IPS-NIHi11 (cell line): ENCODE results near the gene SEMA3G.

Source experiments
- DNase-seq: peaks from one replicate; pipeline ENCODE4 v3.0.0; 2012; ENCODE audit warnings: mixed read lengths, low spot score

Gene SEMA3G

DNA sequence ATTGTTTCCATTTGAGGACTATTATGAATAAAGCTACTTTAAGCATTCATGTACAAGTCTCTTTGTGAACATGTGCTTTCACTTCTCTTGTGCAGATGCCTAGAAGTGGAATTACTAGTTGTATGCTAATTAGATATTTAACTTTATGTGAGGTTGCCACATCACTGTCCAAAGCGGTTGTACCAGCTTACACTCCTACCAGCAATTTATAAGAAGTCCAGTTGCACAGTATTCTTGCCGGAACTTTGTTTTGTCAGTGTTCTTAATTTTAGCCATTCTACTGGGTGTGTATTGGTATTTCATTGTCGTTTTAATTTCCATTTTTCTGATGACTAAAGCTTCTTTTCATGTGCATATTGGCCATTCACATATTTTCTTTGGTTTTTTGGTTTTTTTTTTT, 29.1 kb downstream of the SEMA3G start:
- DNase-seq, result no peak

DNA sequence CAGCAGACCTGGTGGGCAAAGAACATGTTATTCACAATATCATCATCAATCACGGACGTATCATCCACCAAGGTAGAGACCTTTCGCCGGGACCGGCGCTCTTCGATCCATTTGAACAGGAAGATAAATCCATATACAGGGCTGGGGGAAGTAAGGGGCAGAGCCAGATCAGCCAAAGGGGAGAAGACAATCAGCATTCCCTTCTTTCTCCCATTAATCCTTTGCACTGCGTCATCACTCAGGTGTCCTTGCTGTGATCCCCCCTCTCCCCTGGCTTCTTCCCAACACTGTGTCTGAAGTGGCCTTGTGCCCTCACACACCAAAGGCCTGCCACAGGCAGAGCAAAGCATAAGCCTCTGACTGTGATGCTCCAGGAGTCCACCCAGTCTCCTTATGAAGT, 36.4 kb downstream of the SEMA3G start:
- no peak for DNase-seq

DNA sequence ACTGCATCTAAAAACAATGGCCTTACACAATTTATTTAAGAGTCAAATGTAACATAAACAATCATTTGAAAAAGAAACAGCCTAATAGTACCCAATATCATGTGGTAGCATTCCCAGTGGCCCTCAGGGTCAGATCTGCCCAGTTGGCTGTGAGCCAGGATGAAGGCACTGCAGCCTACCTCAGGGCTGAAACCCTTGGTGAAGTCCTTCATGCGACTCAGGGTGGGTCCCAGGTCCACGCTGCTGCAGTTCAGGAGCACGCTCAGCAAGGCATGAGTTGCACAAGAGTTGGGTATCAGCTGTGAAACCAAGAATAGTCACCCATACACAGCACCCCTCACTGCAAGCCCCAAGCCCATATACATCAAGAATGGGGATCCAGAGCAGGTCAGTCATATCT, 37.1 kb downstream of the SEMA3G start:
- DNase-seq, result no peak

DNA sequence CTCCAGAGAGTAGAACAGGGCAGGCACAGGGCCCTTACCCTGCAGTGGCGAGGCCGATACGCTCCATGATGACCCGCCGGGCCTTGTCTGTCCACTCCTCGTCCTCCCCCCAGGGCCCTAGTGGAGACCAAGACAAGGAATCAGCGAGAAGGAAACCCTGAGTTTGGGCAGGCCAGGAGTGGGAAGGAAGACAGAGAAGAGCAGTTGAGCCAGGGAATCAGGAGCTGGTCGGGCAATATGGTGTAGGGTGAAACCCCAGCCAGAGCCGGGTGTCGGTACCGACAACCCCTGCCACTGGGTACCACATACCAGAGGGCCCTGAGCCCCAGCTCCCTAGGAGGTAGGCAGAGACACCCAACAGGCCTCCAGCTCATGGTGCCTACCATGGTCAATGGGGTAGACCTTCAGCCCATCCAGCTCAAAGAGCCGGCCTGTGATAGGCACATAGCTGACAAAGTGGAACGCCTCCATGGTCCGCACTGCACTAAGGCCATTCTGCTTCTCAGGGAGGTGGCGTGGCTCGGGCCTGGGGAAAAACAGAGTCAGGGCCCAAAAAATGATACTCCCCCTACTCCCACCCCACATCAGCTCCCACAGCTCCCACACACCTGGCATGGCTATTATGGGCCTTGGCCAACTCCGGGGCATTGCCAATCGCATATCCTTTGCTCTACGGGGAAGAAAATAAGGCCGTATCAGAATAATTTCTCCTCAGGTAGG, 38.0 kb downstream of the SEMA3G start:
- no peak for DNase-seq

DNA sequence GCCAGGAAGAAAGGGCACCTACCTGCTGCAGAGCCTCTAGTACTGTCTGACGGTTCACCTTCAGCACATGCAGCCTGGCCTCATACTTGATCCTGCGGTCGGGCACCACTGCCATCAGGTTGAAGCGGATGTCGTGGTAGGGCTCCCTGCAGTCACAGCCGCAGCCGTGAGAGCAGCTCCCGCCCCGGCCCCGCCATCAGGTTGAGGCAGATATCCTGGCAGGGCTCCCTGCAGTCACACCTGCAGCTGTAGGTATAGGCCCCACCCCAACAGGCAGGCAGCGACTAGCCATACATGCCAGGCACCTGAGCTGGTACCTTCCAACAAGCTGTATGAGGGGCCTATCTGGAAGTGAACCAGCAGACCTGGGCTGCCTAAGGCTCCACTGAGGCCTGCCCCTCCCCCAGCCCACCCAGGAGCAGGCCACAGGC, 38.7 kb downstream of the SEMA3G start:
- DNase-seq, result no peak

DNA sequence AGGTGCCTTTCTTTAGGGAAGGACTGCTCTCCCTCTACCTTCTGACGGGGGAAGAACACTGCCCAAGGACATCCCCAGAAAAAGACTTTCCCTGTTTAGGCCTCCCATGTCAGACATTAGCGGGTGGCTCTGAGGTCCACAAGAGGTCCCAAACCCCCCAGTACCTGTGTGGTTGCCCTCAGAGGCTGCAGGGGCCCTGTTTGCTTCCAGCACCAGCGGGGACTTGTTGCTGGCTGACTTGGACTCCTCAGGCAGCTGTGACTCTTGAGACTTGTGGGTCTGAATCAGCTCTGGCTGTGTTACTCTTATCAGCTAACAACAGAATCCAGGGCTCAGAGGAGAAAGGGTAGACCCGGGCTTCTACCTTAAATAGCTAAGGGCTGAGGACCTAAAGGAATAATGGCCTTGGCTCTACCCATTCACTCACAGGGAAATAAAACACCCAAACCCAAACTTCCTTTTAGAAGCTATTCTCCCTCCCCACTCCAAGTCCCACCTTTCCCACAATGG, 39.2 kb downstream of the SEMA3G start:
- no peak for DNase-seq

DNA sequence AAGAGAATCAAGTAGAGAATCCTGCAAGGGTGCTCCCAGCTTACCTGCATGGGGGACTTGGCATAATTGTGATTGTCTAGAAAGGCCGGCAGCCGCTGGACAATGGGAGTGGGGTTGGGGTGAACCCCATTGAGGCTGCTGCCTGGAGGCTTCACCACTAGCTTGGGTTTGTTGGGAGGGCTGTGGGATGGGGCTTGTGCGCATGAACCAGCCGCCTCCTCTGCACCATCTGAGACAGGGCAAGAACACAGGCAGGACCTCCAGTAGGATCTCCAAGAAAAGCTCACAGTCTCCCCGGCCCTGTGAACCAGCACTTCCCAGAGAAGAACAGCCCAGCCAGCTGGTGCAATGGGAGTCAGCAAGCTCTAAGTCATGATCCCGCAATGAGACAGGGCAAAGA, 39.8 kb downstream of the SEMA3G start:
- DNase-seq, result no peak

DNA sequence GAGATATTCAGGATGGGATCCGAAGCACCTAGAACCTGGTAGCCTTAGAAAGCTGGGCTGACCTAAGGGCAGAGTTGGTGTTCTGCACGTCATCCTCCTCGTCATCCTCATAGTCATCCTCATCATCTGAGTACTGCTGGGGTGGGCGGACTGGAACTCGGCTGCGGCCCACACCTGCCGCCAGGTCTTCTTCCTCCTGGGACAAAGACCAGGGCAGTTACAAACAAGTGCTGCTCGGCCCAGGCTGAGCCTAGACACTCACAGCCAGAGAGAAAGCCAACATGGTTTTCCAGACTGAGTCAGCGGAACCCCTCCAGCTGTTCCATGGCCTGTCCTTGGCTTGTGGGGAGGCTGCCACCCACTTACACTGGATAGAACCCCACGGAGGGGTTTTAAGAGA, 40.5 kb downstream of the SEMA3G start:
- no peak for DNase-seq

DNA sequence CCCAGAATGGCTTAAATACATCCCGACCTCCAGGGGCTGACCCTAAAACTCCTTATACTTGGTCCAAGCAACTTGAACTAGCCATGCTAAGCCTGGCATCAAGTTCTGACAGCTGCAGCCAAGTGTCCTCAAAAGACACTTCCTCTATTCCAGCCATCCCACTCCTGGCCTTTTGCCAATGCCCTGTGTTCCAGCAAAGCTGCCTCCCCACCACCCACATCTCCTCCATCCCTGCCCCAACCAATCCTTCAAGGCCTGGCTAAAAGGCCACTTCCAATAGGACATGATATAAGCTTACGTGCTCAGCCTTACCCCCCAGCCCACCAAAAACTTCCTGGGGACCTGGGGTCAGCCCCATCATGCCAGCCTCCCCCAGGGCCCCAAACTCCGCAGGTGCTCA, 40.9 kb downstream of the SEMA3G start:
- DNase-seq, result no peak

DNA sequence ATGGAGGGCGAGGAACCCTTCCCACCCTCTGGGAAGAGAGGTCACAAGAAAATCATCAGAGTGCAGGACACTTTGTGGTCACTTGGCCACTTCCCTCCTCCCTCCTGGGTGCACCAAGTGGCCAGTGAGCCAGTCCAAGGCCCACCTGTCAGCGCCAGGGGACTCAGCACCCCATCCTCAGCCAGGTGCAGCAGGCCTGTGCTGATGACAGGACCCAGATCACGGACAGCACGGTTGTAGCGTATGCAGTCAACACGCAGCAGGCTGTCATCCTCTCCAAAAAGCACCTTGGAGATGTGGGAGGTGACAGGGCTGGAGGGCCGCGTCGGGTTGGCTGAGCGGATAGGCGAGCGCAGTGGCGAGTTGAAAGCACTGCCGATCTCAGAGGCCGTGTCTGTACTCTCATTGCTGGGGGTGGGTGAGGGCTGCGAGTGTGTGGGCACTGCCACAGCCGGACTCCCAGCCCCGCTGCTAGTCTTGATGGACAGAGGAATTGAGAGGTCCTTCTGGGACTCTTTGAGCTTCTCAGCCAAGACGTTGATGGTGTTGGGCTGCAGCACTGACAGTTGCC, 41.5 kb downstream of the SEMA3G start:
- no peak for DNase-seq

DNA sequence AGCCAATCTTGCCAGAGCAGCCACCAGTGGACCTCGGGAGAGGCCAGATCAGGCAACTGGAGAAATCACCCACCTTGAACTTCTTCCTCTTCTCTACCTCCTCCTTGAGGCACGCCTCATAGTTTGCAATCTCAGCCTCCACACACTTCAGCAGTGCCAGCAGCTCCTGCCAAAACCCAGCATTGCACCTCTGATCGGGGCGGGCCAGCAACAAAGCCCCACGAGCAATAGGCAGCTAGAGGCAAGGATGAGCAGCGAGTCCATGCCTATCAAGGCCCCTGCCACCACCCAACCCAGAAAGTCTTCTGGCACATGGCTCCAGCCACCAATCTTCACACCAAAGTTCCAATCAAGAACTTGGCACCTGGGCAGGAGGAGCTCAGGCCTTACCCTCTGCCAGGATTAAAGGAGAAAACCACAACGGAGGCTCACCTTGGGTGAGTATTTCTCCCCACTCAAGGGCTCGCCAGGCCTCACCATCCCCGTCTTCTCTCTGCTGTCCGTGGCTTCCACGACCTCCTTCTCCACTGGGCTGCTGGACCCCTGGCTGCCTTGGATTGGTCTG, 42.1 kb downstream of the SEMA3G start:
- no peak for DNase-seq

DNA sequence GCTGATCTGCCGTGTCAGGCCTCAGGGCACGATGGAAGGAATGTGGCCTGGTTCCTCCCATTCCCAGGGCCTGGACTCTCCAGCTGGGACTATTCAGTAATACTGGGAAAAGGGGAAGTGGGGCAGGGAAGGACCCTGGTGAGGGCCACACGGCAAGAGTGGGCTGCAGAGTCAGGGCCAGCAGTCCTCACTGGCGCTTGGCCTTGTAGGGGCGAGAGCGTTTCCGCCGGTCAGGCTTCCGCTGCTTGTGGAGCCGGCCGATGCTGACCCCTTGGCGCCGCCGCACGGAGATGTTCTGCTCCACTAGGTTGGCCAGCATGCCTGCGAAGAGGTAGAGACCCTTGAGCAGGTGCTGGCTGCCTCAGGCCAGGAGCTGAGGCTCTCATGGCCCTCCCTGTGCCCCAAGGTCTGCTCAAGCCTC, 42.8 kb downstream of the SEMA3G start:
- DNase-seq, result no peak

DNA sequence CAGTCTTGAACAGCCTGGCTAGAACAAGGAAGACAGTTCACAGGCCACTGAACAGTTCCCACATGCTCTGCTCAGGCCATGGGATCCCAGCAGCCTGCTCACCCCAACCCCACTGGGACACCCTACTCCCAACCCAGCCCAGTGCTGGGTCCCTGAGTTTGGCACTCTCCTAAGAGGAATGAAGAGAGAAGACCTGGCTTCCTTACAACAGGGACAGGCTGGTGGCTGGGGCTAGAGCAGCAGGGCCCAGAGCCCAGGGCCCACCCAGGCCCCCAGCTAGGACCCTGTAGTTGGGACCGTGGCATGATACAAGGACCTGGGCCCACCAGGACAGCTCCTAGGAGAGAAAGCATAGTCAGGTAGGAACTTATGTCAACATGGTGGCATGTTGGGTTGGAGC, 43.4 kb downstream of the SEMA3G start:
- DNase-seq, result no peak

DNA sequence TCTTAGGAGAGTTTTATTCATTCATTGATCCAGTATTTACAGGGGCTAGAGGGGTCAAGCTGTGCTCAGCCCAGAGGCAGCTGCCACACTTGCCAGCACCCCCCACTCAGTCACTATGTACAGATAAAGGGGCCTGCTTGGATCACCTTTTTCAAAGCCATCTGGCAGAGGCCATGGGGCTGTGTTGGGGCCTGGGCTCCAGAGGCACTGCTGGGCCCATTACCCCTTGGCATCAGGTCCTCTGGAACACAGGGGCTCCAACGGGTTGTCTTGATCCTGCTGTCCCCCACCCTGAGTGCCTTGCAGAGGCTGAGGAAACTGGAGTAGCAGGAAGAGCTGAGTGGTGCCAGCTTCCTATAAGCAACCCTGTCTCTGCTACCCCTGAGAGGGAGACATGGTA, 43.9 kb downstream of the SEMA3G start:
- no peak for DNase-seq

DNA sequence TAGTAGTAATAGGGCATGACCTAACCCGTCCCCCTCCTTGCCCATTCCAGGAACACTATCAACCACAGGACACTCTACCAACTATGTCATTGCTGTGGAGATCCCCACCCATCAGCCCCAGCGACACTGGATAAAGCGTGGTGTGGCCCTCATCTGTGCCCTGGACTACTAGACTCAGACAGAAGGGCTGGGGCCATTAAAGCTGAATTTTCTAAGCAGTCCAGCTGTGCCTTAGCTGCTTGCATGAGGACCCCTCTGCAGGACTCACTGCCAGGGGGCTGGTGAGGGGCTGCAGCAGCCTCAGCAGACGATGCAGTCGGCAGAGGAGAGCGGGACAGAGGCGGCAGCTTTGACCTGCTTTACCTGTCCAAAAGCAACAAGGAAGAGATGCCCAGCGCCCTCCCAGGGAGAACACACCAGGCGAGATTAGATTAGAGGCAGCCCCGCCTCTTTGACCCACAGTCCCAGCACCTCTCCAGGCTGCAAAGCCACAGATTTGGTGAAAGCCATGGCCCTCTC, 44.6 kb downstream of the SEMA3G start:
- DNase-seq, result no peak

DNA sequence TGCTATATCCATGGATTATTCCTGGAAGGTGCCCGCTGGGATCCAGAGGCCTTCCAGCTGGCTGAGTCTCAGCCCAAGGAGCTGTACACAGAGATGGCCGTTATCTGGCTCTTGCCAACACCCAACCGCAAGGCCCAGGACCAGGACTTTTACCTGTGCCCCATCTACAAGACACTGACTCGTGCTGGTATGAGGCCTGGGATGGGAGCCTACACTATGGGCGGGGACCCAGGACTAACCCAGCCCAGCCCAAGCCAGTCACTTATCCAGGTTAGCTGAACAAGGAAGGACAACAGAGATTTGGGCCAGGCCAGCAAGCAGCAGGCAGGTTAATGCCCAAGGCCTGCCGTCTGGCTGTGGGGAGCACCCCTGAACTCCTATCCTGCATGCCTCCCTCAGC, 45.3 kb downstream of the SEMA3G start:
- DNase-seq, result no peak

DNA sequence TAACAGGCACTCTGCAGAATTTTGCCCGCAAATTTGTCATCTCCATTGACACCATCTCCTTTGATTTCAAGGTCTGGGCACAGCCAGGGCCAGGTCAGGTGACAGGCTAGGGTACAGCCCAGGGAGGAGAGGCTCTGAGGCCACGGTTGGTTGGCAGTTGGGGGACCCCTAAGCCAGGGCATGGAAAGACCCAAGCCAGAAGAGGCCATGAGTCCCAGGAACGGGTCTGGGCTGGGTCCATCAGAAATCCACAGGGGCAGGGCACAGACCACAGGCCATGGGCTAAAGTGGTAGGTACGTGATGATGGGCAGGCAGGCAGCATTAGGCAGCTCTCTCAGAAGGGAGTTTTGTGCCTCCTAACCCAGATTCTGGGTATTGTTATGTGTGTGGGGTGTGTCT, 45.8 kb downstream of the SEMA3G start:
- DNase-seq, result no peak

DNA sequence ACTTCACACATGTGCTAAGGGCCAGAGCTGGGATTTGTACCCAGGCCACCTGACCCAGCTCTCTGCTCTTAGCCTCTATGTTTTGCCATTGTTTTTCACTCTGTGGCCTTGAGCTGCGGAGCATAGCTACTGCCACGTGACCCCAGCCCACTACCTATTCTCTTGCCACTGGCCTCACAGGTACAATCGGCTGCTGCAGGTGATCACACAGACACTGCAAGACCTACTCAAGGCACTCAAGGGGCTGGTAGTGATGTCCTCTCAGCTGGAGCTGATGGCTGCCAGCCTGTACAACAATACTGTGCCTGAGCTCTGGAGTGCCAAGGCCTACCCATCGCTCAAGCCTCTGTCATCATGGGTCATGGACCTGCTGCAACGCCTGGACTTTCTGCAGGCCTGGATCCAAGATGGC, 46.2 kb downstream of the SEMA3G start:
- no peak for DNase-seq

DNA sequence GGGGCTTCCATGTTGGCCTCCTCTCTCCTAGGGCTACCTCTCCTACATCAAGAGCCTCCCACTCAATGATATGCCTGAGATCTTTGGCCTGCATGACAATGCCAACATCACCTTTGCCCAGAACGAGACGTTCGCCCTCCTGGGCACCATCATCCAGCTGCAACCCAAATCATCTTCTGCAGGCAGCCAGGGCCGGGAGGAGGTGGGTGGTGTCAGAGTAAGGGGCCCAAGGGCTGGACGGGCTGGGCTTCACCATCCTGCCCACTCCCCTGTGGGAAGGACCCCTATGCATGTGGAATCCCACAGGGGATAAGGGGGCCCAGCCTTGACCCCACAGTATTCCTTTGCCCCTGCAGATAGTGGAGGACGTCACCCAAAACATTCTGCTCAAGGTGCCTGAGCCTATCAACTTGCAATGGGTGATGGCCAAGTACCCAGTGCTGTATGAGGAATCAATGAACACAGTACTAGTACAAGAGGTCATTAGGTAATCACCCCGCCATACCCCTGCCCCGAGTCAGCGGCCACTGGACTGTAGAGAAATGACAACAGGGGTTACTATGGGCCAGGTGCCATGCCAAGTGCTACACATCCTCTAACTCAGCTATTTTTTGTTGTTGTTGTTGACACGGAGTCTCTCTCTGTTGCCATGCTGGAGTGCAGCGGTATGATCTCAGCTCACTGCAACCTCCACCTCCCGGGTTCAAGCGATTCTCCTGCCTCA, 47.1 kb downstream of the SEMA3G start:
- no peak for DNase-seq

DNA sequence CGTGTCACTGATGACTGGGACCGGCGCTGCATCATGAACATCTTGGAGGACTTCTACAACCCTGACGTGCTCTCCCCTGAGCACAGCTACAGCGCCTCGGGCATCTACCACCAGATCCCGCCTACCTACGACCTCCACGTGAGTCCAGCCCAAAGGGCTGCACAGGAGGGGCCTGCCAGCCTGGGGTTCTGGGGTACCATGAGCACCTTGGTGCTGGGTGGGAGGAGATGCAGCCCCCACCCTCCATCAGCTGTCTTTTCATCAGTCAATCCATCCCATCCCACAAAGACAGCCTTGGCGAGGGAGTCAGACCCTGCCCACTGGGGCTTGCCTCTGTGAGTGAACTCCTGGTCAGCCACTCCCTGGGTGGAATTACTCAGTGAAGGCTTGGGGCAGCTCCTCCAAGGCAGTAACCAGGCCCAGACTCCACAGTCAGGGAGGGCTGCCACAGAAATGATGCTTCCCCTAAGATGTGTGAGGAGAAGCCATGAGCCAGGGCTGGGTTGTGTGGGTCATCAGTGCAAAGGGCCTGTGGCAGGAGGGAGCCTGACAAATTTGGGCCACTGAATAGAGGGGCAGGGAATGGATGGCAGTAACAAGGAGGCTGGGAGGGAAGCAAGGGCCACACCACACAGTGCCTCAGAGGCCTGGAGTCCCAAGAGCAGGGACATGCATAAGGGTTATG, 47.9 kb downstream of the SEMA3G start:
- DNase-seq, result no peak

DNA sequence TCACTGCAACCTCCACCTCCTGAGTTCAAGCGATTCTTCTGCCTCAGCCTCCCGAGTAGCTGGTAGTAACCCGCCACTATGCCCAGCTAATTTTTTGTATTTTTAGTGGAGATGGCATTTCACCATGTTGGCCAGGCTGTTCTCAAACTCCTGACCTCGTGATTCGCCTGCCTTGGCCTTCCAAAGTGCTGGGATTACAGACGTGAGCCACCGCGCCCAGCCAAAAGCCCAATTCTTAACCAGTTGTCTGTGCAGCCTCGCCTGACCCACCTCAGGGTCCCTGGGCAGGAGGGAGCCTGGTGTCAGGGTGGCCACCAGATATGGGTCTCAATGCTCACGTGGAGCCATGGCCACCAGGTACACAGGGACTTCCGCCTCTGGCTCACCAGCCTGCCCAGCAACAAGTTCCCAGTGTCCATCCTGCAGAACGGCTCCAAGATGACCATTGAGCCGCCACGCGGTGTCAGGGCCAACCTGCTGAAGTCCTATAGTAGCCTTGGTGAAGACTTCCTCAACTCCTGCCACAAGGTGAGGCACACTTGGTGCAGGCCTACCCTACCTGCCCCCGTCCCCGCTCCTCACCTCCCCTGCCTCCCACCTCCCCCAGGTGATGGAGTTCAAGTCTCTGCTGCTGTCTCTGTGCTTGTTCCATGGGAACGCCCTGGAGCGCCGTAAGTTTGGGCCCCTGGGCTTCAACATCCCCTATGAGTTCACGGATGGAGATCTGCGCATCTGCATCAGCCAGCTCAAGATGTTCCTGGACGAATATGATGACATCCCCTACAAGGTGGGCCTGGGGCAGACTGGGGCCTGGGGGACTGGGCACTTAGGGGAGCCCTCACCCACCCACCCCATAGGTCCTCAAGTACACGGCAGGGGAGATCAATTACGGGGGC, 48.6 kb downstream of the SEMA3G start:
- DNase-seq, result no peak
